Epithelial cell of esophagus (primary cell): ENCODE measurements around the gene VSIG10L2.
"Not testable (repeated sequence)": the region's sequence is repeated elsewhere in the genome, so short reads cannot be mapped to it uniquely, and the experiment has no call there.

Experiments used
- DNase-seq: peaks from one replicate; pipeline ENCODE4 v3.0.0; 2010; ENCODE audit warnings: low read depth
- H3K4me3 ChIP-seq: 2 replicates; pipeline ENCODE4 v1.5.1; 2011; ENCODE audit warnings: mild to moderate bottlenecking, low read length, control low read depth
- CTCF ChIP-seq: IDR thresholded peaks from 2 replicates; pipeline ENCODE4 v1.5.1; 2011; ENCODE audit warnings: low read depth, mild to moderate bottlenecking, low read length, control low read depth, inconsistent platforms; ENCODE audit not compliant: insufficient read depth; ENCODE audit errors: missing control alignments

The VSIG10L2 gene

GRCh38 chr11:125978778-125979407 lies 33.0 kb downstream of the VSIG10L2 start:
- no peak overlapping the region for H3K4me3 ChIP-seq
- no peak for DNase-seq
- TF ChIP-seq CTCF = no peak

GRCh38 chr11:125979511-125979910 lies 33.7 kb downstream of the VSIG10L2 start:
- H3K4me3 ChIP-seq = no peak overlapping the region
- TF ChIP-seq CTCF = no peak
- DNase-seq = no peak

GRCh38 chr11:125980436-125980835 lies 34.6 kb downstream of the VSIG10L2 start:
- no peak overlapping the region for H3K4me3 ChIP-seq
- no peak for TF ChIP-seq CTCF
- no peak for DNase-seq

- DNase-seq = no peak
- no peak for TF ChIP-seq CTCF
- H3K4me3 ChIP-seq = no peak overlapping the region
Measured at GRCh38 chr11:125982348-125982730, 36.5 kb downstream of the VSIG10L2 start.

GRCh38 chr11:125985956-125986355 lies 40.1 kb downstream of the VSIG10L2 start:
- not testable (repeated sequence) for DNase-seq, H3K4me3 ChIP-seq

- no peak for DNase-seq
- no peak overlapping the region for H3K4me3 ChIP-seq
- no peak for TF ChIP-seq CTCF
Measured at GRCh38 chr11:125987066-125987641, 41.3 kb downstream of the VSIG10L2 start.

GRCh38 chr11:125990244-125990643 lies 44.4 kb downstream of the VSIG10L2 start:
- DNase-seq = peak; percentile 5
- no peak for TF ChIP-seq CTCF
- no peak overlapping the region for H3K4me3 ChIP-seq
